SK-N-SH treated with all-trans-retinoic acid at 6 μM for 48 hours (cell line): ENCODE measurements around the gene NRGN.

ENCODE experiments used
- ARNTL ChIP-seq: fragments of 450-650 bp; formaldehyde crosslinking; IDR thresholded peaks from 2 replicates; pipeline ENCODE4 v1.5.0; 2020; ENCODE audit warnings: low read depth, mild to moderate bottlenecking, moderate library complexity, borderline replicate concordance
- ESRRG ChIP-seq: fragments of 250-450 bp; sonication (Bioruptor Pico); IDR thresholded peaks from 2 replicates; pipeline ENCODE4 v1.6.1; 2021; ENCODE audit warnings: mild to moderate bottlenecking
- GLIS3 ChIP-seq: fragments of 250-450 bp; sonication (Bioruptor Pico); IDR thresholded peaks from 2 replicates; pipeline ENCODE4 v1.5.0; 2020; ENCODE audit warnings: mild to moderate bottlenecking, moderate library complexity
- ISL1 ChIP-seq: fragments of 250-450 bp; sonication (Bioruptor Pico); IDR thresholded peaks from 2 replicates; pipeline ENCODE4 v2.1.2; 2022; ENCODE audit warnings: mild to moderate bottlenecking, moderate library complexity
- OSR1 ChIP-seq: fragments of 250-450 bp; sonication (Bioruptor Pico); IDR thresholded peaks from 2 replicates; pipeline ENCODE4 v1.8.0; 2022; ENCODE audit warnings: moderate library complexity, mild to moderate bottlenecking, inconsistent platforms
- PATZ1 ChIP-seq: fragments of 250-450 bp; sonication (Bioruptor Pico); IDR thresholded peaks from 2 replicates; pipeline ENCODE4 v1.8.0; 2020; ENCODE audit warnings: mild to moderate bottlenecking, moderate library complexity, borderline replicate concordance
- PPARA ChIP-seq: fragments of 250-450 bp; sonication (Bioruptor Pico); IDR thresholded peaks from 2 replicates; pipeline ENCODE4 v1.5.0; 2020; ENCODE audit warnings: mild to moderate bottlenecking, borderline replicate concordance
- ZFP30 ChIP-seq: fragments of 450-650 bp; formaldehyde crosslinking; IDR thresholded peaks from 2 replicates; pipeline ENCODE4 v1.5.0; 2022; ENCODE audit warnings: mild to moderate bottlenecking, moderate library complexity
- ZNF70 ChIP-seq: fragments of 450-650 bp; formaldehyde crosslinking; IDR thresholded peaks from 2 replicates; pipeline ENCODE4 v1.5.0; 2020; ENCODE audit warnings: mild to moderate bottlenecking, moderate library complexity
- TF ChIP-seq, protein P1 (sequence below): fragments of 250-450 bp; sonication (Bioruptor Pico); IDR thresholded peaks from 2 replicates; pipeline ENCODE4 v1.5.1; 2020; ENCODE audit warnings: low read depth, mild to moderate bottlenecking, moderate library complexity
- TF ChIP-seq, protein P2 (sequence below): fragments of 250-450 bp; sonication (Bioruptor Pico); IDR thresholded peaks from 2 replicates; pipeline ENCODE4 v1.5.0; 2020; ENCODE audit warnings: mild to moderate bottlenecking, moderate library complexity

GRCh38 chr11:124736736-124737135 is 3.0 kb upstream of the NRGN start:
- TF ChIP-seq, protein P1, sequence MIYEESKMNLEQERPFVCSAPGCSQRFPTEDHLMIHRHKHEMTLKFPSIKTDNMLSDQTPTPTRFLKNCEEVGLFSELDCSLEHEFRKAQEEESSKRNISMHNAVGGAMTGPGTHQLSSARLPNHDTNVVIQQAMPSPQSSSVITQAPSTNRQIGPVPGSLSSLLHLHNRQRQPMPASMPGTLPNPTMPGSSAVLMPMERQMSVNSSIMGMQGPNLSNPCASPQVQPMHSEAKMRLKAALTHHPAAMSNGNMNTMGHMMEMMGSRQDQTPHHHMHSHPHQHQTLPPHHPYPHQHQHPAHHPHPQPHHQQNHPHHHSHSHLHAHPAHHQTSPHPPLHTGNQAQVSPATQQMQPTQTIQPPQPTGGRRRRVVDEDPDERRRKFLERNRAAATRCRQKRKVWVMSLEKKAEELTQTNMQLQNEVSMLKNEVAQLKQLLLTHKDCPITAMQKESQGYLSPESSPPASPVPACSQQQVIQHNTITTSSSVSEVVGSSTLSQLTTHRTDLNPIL (CRISPR knock-in tag), result no peak
- TF ChIP-seq PATZ1, result no peak
- no peak for TF ChIP-seq ISL1 (CRISPR knock-in tag)
- no peak for TF ChIP-seq ESRRG (CRISPR knock-in tag)
- TF ChIP-seq GLIS3, result no peak
- TF ChIP-seq, protein P2, sequence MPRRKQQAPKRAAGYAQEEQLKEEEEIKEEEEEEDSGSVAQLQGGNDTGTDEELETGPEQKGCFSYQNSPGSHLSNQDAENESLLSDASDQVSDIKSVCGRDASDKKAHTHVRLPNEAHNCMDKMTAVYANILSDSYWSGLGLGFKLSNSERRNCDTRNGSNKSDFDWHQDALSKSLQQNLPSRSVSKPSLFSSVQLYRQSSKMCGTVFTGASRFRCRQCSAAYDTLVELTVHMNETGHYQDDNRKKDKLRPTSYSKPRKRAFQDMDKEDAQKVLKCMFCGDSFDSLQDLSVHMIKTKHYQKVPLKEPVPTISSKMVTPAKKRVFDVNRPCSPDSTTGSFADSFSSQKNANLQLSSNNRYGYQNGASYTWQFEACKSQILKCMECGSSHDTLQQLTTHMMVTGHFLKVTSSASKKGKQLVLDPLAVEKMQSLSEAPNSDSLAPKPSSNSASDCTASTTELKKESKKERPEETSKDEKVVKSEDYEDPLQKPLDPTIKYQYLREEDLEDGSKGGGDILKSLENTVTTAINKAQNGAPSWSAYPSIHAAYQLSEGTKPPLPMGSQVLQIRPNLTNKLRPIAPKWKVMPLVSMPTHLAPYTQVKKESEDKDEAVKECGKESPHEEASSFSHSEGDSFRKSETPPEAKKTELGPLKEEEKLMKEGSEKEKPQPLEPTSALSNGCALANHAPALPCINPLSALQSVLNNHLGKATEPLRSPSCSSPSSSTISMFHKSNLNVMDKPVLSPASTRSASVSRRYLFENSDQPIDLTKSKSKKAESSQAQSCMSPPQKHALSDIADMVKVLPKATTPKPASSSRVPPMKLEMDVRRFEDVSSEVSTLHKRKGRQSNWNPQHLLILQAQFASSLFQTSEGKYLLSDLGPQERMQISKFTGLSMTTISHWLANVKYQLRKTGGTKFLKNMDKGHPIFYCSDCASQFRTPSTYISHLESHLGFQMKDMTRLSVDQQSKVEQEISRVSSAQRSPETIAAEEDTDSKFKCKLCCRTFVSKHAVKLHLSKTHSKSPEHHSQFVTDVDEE (CRISPR knock-in tag), result no peak
- TF ChIP-seq ZFP30 (CRISPR knock-in tag), result no peak
- no peak for TF ChIP-seq PPARA (CRISPR knock-in tag)
- no peak for TF ChIP-seq ZNF70 (CRISPR knock-in tag)
- TF ChIP-seq ARNTL, result no peak
- no peak for TF ChIP-seq OSR1
